Loucy (cell line): ENCODE measurements around the gene DNAAF2.

Source experiments
- EZH2phosphoT487 ChIP-seq: fragments of 200-600 bp; IDR thresholded peaks from 2 replicates; pipeline ENCODE4 v1.6.1; 2018; ENCODE audit warnings: antibody characterized with exemption, mild to moderate bottlenecking, moderate library complexity, borderline replicate concordance
- TF ChIP-seq, protein P1 (sequence below): fragments of 200-600 bp; sonication (generic); conservative IDR thresholded peaks from 2 replicates; pipeline ENCODE4 v1.5.1; 2014; ENCODE audit warnings: mild to moderate bottlenecking, antibody characterized with exemption, low read length

DNA sequence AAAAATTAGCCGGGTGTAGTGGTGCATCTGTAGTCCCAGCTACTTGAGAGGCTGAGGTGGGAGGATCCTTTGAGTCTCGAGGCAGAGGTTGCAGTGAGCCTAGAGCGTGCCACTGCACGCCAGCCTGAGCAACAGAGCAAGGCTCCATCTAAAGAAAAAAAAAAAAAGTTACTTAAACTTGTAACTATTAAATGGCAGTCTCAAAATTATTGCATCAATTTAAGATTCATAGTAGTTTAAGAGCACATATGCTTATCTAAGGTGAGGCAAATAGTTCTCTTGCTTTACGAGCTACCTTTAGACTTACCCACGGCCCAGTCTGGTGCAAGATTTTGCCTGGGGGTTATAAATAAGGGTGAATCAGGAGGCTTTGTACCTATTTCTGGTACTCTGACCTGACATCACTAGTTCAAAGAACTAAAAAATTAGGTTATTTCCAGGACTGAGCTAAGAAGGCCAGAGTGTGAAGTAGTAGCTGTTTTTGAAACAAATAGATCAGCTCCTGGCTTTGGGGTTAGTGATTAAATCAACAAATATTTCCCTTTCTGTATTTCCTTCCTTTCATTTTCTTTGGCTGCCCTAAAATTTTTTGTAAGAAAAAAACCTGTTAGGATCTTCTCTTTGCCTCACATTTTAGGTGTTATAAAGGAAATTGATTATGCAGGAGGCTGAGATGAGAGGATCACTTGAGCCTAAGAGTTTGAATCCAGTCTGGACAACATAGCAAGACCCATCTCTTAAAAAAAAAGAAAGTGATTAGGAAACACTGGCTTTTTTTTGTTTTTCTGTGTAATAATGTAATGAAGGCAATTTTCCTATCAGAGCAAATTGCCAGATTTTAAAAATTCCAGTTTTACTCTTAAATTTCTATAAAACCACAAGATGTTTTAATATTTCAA is 10.9 kb downstream of the DNAAF2 start:
- TF ChIP-seq, protein P1, sequence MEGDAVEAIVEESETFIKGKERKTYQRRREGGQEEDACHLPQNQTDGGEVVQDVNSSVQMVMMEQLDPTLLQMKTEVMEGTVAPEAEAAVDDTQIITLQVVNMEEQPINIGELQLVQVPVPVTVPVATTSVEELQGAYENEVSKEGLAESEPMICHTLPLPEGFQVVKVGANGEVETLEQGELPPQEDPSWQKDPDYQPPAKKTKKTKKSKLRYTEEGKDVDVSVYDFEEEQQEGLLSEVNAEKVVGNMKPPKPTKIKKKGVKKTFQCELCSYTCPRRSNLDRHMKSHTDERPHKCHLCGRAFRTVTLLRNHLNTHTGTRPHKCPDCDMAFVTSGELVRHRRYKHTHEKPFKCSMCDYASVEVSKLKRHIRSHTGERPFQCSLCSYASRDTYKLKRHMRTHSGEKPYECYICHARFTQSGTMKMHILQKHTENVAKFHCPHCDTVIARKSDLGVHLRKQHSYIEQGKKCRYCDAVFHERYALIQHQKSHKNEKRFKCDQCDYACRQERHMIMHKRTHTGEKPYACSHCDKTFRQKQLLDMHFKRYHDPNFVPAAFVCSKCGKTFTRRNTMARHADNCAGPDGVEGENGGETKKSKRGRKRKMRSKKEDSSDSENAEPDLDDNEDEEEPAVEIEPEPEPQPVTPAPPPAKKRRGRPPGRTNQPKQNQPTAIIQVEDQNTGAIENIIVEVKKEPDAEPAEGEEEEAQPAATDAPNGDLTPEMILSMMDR, result no peak
- no peak for TF ChIP-seq EZH2phosphoT487
